GM21367 (cell line): Measurements from ENCODE around the gene ECEL1.
"Not testable (repeated sequence)": the region's sequence is repeated elsewhere in the genome, so short reads cannot be mapped to it uniquely, and the experiment has no call there.

Experiments
- ATAC-seq: cut with Tn5 transposase; IDR thresholded peaks from one replicate; pipeline ENCODE4 v1.9.1; 2021; ENCODE audit not compliant: unreplicated experiment

The ECEL1 gene

DNA sequence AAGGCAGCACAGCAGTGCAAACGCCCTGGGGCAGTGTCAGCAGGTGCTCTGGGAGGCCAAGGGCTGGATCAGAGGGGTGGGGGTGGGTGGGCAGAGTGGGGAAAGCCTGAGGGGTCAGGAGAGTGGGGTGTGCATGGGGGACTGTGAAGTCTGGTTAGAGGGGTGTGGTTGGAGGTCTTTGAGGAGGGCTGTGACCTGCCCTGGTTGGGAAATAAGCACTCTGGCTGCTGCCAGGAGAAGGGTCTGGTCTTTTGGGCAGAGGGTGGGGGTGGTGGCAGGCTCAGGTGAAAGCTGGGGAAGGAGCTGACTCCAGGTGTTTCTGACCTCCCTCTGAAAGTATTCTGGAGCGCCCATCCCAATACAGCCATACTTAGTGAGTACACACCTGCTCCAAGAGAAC lies 27.5 kb downstream of the ECEL1 start:
- no peak for ATAC-seq

DNA sequence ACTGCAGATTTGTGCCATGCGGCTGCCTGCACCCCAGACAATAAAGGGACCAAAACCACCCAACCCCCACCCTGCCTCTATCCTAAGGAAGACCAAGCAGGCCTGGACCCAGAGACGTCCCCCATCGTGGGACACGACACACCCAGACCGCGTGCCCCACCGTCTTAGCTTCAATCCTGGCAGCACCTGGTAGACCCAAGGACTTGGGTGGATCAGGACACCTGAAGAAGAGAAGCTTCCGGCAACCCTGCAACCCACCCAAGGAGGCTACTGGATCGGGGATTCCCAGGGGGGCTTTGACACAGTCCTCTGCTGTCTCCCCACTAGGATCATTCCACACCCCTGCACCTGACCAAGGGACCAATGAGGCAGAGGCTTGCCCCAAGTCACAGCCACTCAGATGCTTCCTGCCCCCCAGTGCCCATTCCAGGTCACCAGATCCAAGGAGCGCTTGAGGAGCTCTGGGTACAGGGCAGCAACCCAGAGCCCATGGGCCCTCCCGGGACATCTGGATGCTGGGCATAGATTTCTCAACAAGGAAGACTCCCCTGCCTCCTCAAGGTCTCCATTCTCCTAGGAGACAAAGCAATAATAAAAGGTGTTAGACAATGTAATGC lies 28.1 kb downstream of the ECEL1 start:
- ATAC-seq = no peak

- no peak for ATAC-seq
Measured at GRCh38 chr2:232458661-232459418, 28.8 kb downstream of the ECEL1 start.

DNA sequence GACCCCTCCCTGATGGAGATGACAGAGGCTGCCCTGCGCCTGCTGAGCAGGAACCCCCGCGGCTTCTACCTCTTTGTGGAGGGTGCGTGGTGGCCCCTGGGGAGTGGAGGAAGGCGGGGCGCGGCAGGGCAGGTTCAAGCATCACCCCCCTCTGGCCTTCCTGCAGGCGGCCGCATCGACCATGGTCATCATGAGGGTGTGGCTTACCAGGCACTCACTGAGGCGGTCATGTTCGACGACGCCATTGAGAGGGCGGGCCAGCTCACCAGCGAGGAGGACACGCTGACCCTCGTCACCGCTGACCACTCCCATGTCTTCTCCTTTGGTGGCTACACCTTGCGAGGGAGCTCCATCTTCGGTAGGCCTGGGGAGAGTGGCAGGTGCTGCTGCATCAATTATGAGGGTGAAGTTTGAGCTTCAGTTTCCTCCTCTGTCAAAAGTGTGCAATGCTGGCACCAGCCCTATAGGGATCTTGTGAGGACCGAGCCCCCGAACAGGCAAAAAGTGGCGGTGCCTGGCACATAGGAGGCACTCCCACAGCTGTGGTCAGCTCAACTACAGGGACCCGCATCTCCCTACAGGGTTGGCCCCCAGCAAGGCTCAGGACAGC lies 29.5 kb downstream of the ECEL1 start:
- ATAC-seq = no peak

- ATAC-seq = no peak
Measured at GRCh38 chr2:232457121-232458011, 30.3 kb downstream of the ECEL1 start.

DNA sequence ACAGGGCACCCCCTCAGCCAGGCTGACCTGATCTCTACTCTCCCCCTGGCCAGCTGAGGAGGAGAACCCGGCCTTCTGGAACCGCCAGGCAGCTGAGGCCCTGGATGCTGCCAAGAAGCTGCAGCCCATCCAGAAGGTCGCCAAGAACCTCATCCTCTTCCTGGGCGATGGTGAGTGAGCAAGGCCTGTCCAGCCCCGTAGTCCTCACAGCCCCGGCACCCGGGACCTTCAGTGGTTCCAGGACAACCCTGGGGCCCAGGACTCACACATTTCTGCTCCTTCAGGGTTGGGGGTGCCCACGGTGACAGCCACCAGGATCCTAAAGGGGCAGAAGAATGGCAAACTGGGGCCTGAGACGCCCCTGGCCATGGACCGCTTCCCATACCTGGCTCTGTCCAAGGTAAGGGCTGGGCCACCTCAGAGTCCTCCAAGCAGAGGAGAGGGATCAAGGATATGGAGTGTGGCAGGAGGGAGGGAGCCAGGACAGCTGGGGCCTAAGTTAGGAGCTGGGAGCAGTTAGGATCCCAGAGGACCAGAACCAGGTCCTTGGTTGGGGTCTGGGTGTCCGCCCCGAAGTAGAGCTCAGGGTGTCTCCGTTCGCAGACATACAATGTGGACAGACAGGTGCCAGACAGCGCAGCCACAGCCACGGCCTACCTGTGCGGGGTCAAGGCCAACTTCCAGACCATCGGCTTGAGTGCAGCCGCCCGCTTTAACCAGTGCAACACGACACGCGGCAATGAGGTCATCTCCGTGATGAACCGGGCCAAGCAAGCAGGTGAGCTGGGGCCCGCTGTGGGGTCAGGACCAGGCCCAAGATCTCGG lies 31.1 kb downstream of the ECEL1 start:
- no peak for ATAC-seq

DNA sequence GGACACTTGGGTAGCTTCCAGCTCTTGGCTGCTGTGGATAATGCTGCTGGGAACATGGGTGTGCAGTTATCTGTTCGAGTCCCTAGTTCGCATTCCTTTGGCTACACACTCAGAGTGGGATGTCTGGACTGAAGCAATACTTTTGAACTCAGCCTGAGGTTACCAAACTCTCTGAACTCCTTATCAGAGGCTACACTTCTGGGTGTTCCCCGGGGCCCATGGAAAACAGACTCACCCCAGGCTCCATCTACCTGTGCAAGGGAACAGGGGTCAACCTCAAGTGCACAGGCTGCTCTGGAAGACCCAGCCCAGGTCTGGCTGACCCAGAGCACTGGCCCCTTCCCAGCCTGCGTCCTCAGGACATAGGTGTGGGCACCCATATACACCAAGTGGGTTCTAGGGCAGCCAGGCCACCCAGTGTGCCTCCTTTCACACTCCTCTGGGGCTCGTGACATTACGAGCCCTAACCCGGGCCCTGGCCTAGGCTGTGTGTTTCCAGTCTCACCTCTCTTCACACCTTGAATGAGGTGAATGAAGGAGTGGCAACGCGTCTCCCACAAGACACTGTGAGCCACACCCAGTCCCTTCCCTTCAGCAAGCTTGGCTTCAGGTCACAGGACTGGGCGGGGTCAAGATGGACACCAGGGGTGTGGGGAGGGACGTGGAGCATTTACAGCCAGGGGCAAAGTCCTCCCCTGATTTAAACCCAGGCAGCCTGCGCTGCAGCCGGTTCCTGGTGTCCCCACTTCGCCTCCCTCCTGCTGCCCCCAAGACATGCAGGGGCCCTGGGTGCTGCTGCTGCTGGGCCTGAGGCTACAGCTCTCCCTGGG lies 32.0 kb downstream of the ECEL1 start, which contains the start of gene ALPI:
TSS of gene ALPI (plus strand) at position 728 of the 830 bp plus-strand sequence. CDS start at position 775, 47 bp downstream.
- no peak for ATAC-seq

- ATAC-seq = no peak
Measured at GRCh38 chr2:232454630-232455029, 33.0 kb downstream of the ECEL1 start.

DNA sequence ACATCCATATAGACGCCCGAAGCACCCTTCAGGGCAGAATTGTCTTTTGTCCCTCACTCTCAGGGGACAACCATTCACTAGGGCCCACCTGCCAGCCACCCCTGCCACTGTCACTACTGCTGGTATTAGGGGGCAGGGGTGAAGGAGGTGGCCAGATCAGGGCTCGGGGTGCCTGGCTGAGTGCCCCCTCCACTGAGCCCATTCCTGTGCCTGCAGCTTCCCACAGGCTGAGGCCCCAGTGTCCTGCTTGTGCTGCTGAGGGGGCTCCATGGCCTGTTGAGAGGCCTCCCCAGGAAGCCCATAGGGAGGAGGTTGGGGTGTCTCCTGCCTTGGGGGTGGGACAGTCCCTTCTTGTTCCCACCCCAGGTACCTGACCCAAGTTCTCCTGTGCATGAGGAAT lies 36.0 kb downstream of the ECEL1 start:
- ATAC-seq = not testable (repeated sequence)

GRCh38 chr2:232449964-232450363 lies 37.7 kb downstream of the ECEL1 start:
- no peak for ATAC-seq

DNA sequence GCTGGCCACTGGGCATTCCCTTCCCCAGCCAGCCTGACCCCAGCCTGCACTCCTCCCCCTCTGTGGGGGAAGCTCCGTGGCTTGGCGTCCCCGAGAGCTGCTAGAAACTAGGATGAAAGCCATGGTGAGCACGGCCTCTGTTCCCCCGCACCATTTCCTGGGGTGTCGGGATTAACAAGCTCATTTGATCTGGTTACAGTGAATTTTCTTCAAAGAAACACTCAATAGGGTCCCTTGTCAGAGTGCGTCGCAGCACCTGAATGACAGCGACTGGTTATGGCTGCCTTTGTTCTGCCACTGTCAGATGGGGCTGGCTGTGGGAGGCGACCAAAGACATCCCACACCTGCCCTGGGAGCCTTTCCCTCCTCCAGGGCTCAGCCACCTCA lies 39.3 kb downstream of the ECEL1 start:
- ATAC-seq = no peak

- ATAC-seq = no peak
Measured at GRCh38 chr2:232447638-232448303, 39.9 kb downstream of the ECEL1 start.

- no peak for ATAC-seq
Measured at GRCh38 chr2:232447091-232447620, 40.5 kb downstream of the ECEL1 start.

GRCh38 chr2:232446266-232446777 lies 41.3 kb downstream of the ECEL1 start:
- not testable (repeated sequence) for ATAC-seq

GRCh38 chr2:232445149-232445885 lies 42.3 kb downstream of the ECEL1 start:
- ATAC-seq = not testable (repeated sequence)

- ATAC-seq = no peak
Measured at GRCh38 chr2:232444409-232445148, 43.1 kb downstream of the ECEL1 start.
